ENCODE data around the gene CEP126.

CEP126 gene

DNA sequence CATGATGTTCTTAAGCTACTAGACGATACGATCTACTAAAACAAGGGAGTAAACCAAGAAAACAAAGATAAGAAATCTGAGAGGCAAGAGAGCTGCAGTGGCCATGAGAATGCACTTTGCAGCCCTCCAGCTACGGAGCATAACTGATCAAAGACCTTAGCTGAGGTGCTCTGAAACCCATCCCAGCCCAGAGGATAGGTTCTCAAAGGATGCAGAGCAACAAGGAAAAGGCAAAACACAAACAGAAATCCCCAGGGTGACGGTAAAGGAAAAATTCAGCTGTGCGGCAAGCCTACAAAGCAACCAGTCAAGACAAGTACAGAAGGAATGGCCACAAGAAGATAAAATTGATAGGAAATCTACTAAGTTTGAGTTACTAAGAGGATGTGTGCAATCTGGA is 99.9 kb downstream of the CEP126 start:
- DNase-seq, result no peak

DNA sequence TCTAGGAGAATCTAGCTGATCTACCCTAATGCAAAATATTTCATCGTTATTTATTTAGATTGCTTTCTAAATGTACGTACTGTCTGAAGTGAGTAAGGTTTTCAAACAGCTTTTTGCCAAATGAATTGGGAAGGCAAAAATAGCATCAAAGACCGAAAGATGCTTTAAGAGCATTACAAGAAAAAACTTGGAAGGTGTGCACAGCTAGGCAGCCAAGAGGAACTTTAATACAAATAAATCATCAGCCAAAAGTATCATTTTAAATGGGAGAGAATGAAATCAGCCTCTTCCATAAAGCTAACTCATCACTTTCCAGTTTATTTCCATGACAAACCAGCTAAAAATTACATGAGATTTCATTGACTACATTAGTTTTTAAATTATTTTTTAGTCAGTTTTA is 102.2 kb downstream of the CEP126 start:
- DNase-seq, result no peak

DNA sequence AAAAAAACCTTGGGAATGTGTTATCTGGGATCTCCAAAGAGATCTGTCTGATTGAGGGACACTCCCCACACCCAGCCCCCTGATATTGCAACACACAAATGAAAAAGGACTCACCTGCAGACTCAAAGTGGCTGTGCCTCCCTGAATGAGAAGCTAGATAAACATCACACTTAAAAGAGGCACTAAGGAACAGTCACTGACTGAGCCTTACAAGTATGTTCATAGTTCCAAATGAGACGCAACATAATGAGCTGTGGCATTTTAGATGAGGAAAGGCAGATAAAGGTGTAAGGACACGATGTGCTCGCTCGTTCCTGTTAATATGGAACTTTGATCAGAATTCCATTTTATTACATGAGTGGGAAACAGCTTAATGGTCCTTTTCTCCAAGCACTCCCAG is 111.4 kb downstream of the CEP126 start:
- DNase-seq, result no peak

DNA sequence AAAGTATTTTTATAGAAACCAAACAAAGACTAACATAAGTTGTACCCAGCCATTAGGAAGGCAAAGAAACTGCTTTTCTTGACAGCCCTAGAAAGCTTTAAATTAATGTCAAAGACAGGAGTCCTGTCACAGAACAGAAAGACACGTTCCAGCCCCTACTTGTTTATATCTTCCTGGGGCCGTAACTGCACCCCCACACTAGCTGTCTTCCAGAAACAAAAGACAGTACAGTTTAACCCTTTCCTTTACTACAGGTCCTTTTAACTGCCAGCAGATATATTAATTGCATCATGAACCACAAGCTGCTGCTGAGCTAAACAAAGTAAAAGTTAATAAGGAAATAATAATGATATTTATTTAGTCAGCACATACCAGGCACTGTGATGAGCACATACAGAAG is 112.1 kb downstream of the CEP126 start:
- DNase-seq, result no peak

DNA sequence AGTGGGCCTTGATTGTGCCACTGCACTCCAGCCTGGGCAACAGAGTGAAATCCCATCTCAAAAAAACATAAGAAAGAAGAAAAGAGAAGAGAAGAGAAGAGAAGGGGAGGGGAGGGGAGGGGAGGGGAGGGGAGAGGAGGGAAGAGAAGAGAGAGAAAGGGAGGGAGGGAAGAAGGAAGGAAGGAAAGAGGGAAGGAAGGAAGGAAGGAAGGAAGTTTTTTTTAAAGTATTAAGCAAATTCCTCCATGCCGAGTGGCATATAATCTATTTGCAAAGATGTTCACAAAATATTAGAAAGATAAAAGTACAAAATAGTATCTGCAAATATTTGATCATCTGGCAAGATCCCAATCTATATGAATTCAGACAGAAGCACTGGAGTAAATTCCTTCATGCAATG is 121.9 kb downstream of the CEP126 start:
- DNase-seq, result no peak

DNA sequence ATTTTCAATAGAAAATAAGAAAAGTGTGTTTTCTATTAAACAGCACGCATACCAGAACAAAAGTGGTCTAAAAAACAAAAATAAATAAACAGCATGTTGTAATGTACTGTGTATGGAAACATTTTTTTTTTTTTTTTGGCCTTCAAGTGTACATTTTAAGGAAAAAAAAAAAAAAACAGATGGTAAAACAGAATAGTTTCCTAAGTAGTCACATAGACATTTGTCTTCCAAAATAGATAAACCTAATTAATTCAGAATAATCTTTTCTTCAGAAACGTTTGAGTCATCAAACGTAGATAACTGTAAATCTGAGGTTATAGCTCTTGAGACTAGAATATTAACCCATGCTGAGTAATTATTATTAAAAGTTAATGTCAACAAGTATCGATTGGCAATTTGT is 132.0 kb downstream of the CEP126 start:
- no peak for DNase-seq

DNA sequence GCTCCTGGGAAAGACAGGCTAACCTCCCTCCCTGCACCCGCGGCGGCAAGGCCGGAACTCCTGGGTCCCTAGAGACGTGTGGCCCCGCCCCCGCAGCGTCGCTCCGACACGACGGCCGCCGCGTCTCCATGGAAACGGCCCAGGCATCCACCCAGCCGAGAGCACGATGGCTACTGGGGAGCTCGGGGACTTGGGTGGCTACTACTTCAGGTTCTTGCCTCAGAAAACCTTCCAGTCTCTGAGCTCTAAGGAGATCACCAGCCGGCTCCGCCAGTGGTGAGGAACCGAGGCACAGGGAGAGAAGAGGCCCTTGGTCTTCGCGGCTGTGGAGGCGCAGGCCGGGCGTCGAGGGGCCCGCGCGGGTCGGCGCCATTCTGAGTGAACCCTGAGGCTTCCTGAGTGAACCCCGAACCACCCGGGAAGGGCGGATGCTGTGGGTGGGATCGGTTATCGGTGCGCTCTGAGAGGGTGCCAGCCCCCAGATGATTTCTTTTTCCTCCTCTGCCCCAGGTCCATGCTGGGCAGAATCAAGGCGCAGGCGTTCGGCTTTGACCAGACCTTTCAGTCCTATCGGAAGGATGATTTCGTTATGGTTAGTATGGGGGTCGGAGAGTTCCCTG is 132.6 kb downstream of the CEP126 start, which contains the start of gene CFAP300:
CFAP300 (plus strand) TSS at position 133 of the 620 bp plus-strand sequence; CDS start at position 167, 34 bp downstream.
- peak; percentile 81 for DNase-seq

Measured in DMS153 (cell line).